ENCODE measurements around the gene LRRTM2.
"Not testable (repeated sequence)": the region's sequence is repeated elsewhere in the genome, so short reads cannot be mapped to it uniquely, and the experiment has no call there.

LRRTM2 gene

DNA sequence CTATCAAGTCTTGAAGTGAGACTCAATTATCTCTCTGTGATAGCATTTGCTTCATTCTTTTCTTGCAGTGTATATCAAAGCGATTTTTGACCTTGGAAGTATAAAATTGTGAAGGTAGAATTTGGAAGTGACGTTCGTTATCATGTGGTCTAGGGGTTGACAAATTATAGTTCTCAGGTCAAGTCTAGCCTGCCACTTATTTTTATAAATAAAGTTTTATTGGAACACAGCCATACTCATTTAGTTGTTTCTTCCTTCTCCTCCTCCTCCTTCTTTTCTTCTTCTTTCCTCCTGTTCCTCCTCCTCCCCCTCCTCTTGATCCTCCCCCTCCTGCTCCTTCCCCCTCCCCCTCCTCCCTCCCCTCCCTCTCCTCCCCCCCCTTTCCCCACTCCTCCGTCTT lies 38.0 kb downstream of the LRRTM2 start:
- DNase-seq: no peak

GRCh38 chr5:138834853-138835252 lies 40.3 kb downstream of the LRRTM2 start:
- DNase-seq: not testable (repeated sequence)

- DNase-seq: no peak
Measured at GRCh38 chr5:138833726-138834480, 41.2 kb downstream of the LRRTM2 start.

- DNase-seq: no peak
Measured at GRCh38 chr5:138833080-138833479, 42.1 kb downstream of the LRRTM2 start.

DNA sequence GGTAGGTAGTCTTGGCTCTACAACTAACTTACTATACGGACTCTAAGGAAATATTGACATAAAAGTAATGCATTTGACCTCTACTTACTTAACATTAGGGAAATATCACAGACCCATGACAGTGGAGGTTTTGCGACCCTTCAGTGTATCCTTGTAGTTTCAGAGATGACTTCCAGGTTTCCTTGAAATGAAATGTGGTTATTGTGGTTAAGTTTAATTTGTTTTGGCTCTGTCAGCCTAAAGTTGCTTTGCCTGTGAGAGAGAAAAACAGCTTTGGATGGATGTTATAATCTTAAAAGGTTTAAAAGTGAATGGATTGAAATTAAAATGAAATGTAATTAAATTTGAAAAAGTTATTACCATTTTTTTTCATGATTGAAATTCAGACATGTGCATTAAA lies 42.9 kb downstream of the LRRTM2 start:
- DNase-seq: no peak

- no peak for DNase-seq
Measured at GRCh38 chr5:138831703-138832102, 43.4 kb downstream of the LRRTM2 start.

DNA sequence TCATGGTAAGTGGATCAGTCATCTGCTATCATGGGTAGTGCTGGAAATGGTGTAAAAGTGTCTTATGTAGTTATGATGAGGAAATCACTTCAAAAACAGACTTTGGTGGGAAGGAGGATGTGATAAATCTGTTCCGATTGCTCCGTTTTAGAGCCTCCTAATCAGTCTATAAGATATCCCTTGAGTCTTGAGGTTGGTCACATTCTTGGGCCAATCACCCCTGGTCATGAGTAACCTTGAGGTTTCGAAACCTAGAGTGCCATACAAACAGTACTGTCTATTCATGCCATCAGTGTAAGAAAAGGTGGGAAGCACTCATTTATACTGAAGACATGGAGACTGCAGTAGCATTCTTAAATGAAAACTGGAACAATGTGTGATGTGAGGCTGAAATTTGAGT lies 45.8 kb downstream of the LRRTM2 start:
- no peak for DNase-seq

DNA sequence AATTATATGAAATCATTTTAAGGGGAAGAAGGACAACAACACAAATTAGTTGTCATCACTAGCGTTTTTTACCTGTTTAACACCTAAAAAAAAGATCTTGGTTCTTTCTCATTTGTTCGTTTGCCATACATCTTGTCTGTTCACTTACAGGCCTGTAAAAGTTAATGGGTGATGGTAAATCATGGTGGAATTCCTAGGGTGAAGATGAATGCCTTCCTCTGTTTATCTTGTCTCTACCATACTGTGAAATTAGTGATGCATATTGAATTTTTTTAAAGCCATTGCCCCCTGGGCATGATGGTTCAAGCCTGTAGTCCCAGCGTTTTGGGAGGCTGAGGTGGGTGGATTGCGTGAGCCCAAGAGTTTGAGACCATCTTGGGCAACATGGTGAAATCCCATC lies 46.6 kb downstream of the LRRTM2 start:
- no peak for DNase-seq

GRCh38 chr5:138824924-138825863 lies 49.9 kb downstream of the LRRTM2 start:
- no peak for DNase-seq

DNA sequence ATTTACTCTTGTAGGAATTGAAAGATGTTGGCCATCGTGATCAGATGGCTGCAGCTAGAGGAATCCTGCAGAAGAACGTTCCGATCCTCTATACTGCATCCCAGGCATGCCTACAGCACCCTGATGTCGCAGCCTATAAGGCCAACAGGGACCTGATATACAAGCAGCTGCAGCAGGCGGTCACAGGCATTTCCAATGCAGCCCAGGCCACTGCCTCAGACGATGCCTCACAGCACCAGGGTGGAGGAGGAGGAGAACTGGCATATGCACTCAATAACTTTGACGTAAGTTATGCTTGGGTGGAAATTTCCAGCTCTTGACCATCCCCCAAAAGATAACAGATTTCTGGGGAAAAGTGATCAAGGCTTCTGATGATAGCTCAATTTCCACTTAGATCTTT lies 50.6 kb downstream of the LRRTM2 start:
- DNase-seq: no peak

- no peak for DNase-seq
Measured at GRCh38 chr5:138820695-138821094, 54.4 kb downstream of the LRRTM2 start.

DNA sequence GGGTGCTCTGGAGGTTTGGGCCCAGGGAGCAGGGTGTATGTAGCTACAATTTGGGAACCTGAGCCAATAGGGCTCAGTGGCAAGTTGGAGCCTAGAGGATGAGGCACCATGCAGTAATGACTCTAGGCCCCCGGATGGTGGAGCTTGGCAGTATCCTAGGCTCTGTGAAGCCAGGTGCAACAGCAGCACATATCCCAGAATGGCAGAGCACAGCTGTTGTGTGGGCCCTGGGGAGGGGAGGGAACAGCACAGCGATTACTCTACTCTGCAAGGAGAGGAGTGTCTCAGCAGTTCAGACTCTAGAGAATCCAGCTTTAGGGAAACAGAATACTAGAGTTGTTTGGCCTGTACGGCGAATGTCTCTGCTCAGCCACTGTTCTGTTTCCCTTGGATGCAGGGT lies 56.1 kb downstream of the LRRTM2 start:
- DNase-seq: no peak
